SIG-M5 treated with dmso at 0.1 percent for 504 hours (cell line): ENCODE data around the gene OR52L1.
"Not testable (repeated sequence)": the region's sequence is repeated elsewhere in the genome, so short reads cannot be mapped to it uniquely, and the experiment has no call there.

Experiments
- DNase-seq: peaks from one replicate; lab custom pipeline; 2025; ENCODE audit not compliant: unreplicated experiment; lab: John Stamatoyannopoulos, UW

Gene OR52L1

GRCh38 chr11:5986885-5987284 lies at the start of gene OR52L1:
TSS of gene OR52L1 (minus strand) at chr11:5986985. CDS start at chr11:5986930, 55 bp downstream.
- no peak for DNase-seq

DNA sequence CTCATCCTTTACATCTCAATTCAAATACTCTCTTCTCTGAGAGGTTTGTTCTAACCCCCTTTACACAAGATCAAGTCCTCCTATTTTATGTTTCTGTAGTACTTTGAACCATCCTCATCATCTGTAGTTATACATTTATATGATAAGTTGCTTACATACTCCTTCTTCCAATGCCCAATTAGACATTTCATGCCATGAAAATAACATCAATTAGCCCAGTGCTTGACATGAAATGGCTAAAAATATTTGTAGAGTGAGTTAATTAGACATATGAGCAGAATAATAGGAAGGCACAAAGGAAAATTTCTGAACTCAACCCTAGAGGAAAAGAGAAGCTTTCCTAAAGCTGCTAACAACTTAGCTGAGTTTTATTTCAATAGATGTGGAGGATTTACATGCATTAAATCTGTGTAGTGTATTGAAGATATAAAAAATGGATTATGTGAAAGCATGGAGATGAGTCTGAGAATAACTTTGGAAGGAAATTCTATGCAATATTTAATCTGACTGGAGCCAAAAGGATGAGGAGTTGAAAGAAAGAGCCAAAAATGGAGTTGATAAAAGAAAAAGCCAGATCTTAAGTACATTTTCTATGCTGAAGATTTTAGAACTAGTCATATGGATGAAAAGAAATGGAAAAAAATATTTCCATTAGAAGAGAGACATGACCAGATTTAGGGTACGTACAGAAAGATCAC lies 44.1 kb upstream of the OR52L1 start, which contains the start of gene OR56A1:
TSS of gene OR56A1 (minus strand) at position 51 of the 698 bp plus-strand sequence. CDS start 3,066 bp downstream, outside the sequence.
- DNase-seq, result no peak

DNA sequence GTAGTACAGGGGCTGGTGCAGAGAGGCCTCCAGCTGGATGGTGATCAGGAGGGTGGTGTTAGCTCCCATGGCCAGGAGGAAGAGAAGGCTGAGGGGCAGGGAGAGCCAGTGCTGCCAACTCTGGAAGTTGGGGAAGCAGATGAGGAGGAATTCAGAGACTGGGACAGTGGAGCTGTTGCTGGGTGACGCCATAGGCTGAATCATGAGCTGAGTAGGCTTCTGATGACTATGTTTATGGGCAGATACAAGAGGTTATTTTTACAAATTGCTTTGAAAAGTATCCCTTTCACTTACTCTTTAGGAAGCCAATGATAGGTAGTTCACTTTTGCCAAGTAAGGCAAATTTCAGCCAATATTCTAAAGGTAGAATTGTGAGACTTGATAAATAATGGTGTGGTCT lies 40.7 kb upstream of the OR52L1 start:
- DNase-seq, result no peak

DNA sequence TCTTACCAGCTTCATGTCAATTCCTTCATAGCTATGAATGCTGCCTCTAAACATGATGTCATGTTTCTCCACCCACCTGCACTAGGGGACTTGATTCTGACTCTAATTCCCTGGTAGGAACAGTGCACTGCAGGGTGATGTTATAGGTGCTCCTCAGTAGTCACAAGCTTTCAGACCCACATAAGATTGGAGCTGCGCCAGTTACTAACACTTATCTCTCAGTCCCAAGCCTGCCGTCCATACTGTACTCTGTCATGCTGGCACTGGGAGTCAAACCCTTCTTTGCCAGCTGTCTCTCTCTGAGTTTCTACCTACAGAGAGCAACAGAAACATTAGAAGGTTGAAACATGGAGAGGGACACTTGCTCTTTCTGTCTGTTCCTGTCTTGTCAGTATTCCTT lies 38.3 kb upstream of the OR52L1 start:
- no peak for DNase-seq

DNA sequence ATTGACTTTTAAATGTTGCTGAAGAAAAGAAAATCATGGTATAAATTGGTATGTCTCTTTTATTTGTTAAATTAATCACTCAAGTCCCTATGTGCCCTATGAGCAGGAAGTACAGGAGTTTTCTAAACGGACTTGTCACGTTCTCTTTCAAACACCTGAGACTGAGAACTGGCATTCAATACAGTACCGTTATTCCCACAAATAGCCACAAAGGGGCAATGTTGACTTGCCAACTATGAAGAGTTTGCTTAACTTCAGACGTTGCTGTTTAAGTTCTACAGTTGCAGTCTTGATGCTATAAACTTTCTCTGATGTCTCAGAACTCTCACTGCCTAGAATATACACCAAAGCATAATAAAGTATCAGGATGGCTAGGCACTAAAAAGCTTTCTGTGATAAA lies 36.2 kb upstream of the OR52L1 start:
- DNase-seq, result peak; percentile 66

GRCh38 chr11:6013042-6013441 lies 26.3 kb upstream of the OR52L1 start:
- DNase-seq, result no peak

DNA sequence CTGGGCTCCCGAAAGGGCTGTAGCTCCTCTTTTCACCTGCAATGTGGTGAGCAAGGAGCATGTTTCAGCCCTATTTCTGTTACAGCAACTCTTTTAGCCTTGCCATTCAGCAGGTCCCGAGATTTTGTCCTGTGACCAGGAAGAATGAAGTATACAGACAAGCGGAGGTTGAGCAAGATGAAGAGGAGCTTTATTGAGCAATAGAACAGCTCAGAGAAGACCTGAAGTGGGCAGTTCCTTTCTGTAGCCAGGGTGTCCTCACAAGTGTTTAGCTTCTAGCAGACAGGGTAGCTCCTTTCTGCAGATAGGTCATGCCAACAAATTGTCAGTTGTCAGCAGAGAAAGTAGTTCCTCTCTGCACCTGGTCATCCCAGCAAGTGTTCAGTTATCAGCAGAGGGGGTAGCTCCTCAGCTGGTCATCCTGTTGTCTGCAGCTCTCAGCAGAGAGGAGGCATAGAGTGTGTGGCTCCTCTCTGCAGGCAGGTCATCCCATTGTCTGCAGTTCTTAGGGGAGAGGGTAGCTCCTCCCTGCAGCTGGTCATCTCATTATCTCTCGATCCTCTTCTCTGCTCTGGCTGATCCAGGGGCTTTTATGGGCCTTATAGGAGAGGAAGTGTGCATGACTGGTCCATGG lies 25.4 kb upstream of the OR52L1 start:
- DNase-seq, result peak; percentile 92

GRCh38 chr11:6006846-6007245 lies 20.1 kb upstream of the OR52L1 start, which contains the start of gene OR56A4:
TSS of gene OR56A4 (minus strand) at chr11:6006946. CDS start at chr11:6002992, 3,954 bp downstream.
- DNase-seq, result no peak

DNA sequence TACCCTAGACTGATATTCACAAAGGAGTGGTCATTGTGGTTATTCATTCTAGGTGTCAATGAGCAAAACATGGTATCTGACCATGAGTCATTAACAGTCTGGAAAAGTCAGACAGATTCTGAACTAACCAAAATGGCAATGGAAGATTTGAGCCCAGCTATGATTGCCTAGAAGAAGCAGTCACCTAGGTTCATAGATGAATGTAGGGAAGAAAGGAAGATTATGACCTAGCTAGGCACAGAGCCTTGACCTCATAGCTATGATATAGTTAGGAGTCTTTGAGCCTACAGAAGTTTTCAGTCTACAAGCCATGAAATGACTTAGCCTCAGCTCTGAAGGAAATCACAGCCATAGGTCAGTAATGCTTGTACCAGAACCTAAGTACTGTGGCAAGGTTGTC lies 19.6 kb upstream of the OR52L1 start:
- DNase-seq, result no peak

GRCh38 chr11:6002202-6002699 lies 15.5 kb upstream of the OR52L1 start:
- DNase-seq, result no peak

- no peak for DNase-seq
These were observed 8.0 kb upstream of the OR52L1 start for GRCh38 chr11:5994791-5995190.

DNA sequence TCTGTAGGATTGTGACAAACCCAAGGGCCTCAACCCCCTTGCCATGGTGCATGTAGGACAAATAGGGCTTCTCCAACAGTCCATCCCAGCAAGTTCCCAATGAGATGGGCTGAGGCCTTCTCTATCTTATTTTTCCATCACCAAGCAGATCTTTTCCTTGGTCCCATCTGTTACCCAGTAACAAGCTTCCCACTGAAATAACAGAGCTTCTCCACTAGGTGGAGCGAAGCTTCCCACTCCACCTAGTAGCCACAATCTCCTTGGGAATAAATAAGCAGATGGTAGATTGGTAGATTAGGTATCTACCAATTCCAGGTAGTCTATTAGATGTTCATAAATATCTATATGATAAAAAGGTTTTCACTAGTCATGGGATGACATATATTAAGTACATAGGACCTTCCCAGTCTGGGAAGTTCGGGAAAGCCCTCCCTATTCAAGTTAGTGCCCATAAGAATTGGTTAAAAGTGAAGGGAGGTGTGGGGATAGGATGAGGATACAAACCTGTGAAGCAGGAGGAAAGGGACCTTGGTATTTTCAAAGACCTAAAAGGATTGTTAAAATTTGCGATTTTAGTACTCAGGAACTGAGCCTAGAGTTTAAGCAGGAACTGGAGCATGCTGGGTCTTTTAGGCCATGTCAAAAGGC lies 5.9 kb upstream of the OR52L1 start:
- DNase-seq, result peak; percentile 25

- DNase-seq, result no peak
These were observed 5.4 kb upstream of the OR52L1 start for GRCh38 chr11:5992150-5992549.

GRCh38 chr11:5989203-5989602 lies 2.4 kb upstream of the OR52L1 start:
- DNase-seq, result no peak

GRCh38 chr11:5983443-5983842 lies 3.3 kb downstream of the OR52L1 start:
- peak; percentile 3 for DNase-seq

DNA sequence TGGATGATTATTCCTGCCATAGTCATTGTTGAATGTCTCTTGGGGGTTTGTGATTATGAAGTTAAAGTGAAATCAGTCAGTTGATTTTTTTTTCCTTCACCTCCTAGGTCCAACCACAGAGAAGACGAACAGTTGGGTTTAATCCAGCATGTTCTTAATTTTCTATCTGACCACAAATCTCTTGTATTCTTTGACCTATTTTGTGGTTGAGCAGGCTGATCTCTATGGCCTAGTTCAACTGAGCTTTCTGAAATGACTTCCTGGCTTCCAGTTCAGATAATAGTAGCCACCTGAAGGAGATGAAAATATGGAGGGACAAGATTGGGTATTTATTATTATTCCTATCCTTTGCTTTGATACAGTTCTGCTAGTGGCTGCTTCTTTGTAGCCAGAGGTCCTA lies 13.3 kb downstream of the OR52L1 start:
- DNase-seq, result no peak

- no peak for DNase-seq
These were observed 18.4 kb downstream of the OR52L1 start, which contains the start of gene OR56A5 for GRCh38 chr11:5968394-5968793. TSS of gene OR56A5 (minus strand) at chr11:5968494. CDS start at chr11:5968494, 0 bp downstream.

DNA sequence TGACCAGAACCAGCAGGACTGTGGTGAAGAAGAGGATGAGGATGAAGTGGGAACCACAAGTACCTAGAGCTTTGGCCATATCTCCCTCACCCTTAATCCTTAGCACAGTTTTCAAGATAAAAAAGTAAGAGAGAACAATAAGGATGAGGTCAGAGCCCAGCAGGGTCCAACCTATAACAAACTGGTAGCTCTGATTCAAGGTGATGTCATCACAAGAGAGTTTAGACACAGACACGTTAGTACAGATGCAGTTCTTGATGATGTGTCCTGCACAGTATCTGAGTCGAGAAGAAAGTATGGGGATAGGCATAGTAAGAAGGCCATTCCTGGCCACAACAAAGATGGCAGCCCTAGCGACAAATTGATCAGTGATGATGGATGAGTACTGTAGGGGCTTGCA lies 19.1 kb downstream of the OR52L1 start:
- DNase-seq, result no peak

- DNase-seq, result no peak
These were observed 19.8 kb downstream of the OR52L1 start for GRCh38 chr11:5966958-5967357.

DNA sequence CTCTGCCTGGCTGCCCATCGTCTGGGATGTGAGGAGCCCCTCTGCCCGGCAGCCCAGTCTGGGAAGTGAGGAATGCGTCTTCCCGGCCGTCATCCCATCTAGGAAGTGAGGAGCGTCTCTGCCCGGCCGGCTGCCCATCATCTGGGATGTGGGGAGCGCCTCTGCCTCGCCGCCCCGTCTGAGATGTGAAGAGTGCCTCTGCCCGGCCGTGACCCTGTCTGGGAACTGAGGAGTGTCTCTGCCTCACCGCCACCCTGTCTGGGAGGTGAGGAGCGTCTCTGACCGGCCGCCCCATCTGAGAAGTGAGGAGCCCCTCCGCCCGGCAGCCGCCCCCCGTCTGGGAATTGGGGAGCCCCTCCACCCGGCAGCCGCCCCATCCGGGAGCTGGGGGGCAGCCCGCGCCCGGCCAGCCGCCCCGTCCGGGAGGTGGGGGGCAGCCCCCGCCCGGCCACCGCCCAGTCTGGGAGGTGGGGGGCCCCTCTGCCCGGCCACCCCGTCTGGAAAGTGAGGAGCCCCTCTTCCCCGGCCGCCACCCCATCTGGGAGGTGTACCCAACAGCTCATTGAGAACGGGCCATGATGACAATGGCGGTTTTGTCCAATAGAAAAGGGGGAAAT lies 26.0 kb downstream of the OR52L1 start:
- DNase-seq, result not testable (repeated sequence)

DNA sequence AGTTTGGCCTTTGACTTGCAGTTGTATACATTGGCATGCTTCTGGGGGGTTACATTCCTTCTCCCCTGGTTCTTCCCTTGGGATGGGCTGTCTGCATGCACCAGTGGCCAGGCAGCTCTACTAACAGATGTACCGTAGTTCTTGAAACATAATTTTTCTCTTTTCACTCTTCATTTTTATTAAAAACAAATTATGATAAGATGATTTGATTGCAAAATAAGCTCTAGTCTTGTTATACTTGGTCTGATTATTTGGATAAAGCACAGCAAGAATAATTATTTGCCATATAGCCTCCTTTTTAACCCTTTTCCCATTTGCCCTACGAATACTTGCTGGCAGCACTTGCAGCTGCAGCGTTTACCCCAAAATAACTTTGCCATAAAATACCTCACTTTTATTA lies 31.2 kb downstream of the OR52L1 start:
- DNase-seq, result no peak
